Measurements from ENCODE around the gene DNAJC13. TPM values are rescaled to one million over a fixed set of nuclear protein-coding genes. Genes with fewer than 3 reads are reported as not detected.

DNAJC13 gene
- total and polyA plus RNA-seq, 2 donors (not counting 3 experiments of a cell fraction or from before 2014, with no cell fraction given), result 14.3 to 71.7 TPM

- Histone ChIP-seq H3K4me3 (replicated peaks in 1 of 3; ENCODE audit: insufficient read depth in 1 of 3, low read depth in 1 of 3, low read length in 3 of 3) (no peak overlapping the region), H3K9me3 (replicated peaks; ENCODE audit: control insufficient read depth, insufficient read depth, low read length) (no peaks in the 10 kb centered on the region), H2AFZ (ENCODE audit: low read depth, low read length) (no peak overlapping the region), H3K4me1 (ENCODE audit: control insufficient read depth, extremely low read depth, insufficient read depth, low read length) (peaks cover 16% of the 10 kb centered on the region), H4K20me1 (replicated peaks; ENCODE audit: control insufficient read depth, extremely low read depth, insufficient read depth, low read length) (no peaks in the 10 kb centered on the region), H3K27me3 (ENCODE audit: control insufficient read depth in 2 of 2, insufficient read depth in 2 of 2, low read length in 2 of 2) (no peaks in the 10 kb centered on the region), H3K9me1 (replicated peaks; ENCODE audit: control insufficient read depth, extremely low read depth, insufficient read depth, low read length) (no peaks in the 10 kb centered on the region), H3K27ac (ENCODE audit: insufficient read depth, low read depth, low read length) (no peak overlapping the region), H3K9ac (replicated peaks; ENCODE audit: extremely low read depth, insufficient read depth, low read length) (no peak overlapping the region), H3K79me2 (ENCODE audit: control insufficient read depth, insufficient read depth, low read length) (no peaks in the 10 kb centered on the region), H3K4me2 (ENCODE audit: insufficient read depth, low read length) (no peak overlapping the region), H3K36me3 (ENCODE audit: control insufficient read depth in 2 of 2, extremely low read depth in 1 of 2, insufficient read depth in 2 of 2, low read length in 2 of 2) (no peaks in the 10 kb centered on the region)
- intact Hi-C loops (cut with micrococcal nuclease), result no loop called here
- TF ChIP-seq CTCF (IDR thresholded peaks at IDR 0.05; ENCODE audit: extremely low read depth in 1 of 2, insufficient read depth in 1 of 2, low read depth in 1 of 2, low read length in 2 of 2) (no peak), GATA2 (IDR thresholded peaks at IDR 0.05; ENCODE audit: insufficient read depth, insufficient read length, low read depth, low read length) (no peak), FOS (IDR thresholded peaks at IDR 0.05; ENCODE audit: borderline replicate concordance, insufficient read depth, low read length) (no peak), POLR2AphosphoS5 (IDR thresholded peaks at IDR 0.05; ENCODE audit: insufficient read depth, low read depth, low read length) (no peak), MYC (IDR thresholded peaks at IDR 0.05; ENCODE audit: low read depth, low read length) (no peak), EZH2 (IDR thresholded peaks at IDR 0.05; ENCODE audit: borderline replicate concordance, low read depth, low read length, severe bottlenecking) (no peak), POLR2A (IDR thresholded peaks at IDR 0.05; ENCODE audit: low read depth, low read length) (no peak), JUN (IDR thresholded peaks at IDR 0.05; ENCODE audit: borderline replicate concordance, insufficient read depth, insufficient read length, low read depth) (no peak)
- FAIRE-seq, result no peak
- DNase-seq (ENCODE audit: low read depth, low spot score), result no peak
- CTCF ChIA-PET, result interaction anchor here (1.5 kb wide), 1 partner anchor 14 kb away, joined by 4 read pairs; no protein-coding TSS in a partner anchor
- dilution Hi-C loops (cut with MboI; ENCODE audit: extremely low pct_ligation_motif_present, low sequenced_read_pairs), result no loop called here
- POLR2A ChIA-PET, result no interaction called here
- no TSS peak for BruUV-seq (replicated peaks)
Measured at GRCh38 chr3:132573797-132574211, 156.5 kb downstream of the DNAJC13 start.
